H9 (cell line): ENCODE data around the gene ADGRG2. TPM values are rescaled to one million over a fixed set of nuclear protein-coding genes. Genes with fewer than 3 reads are reported as not detected.

Source experiments
- DNase-seq: peaks from one replicate; pipeline ENCODE4 v3.0.0-alpha.2; 2017
- H2AFZ ChIP-seq: one replicate; pipeline ENCODE4 v1.6.1; 2013; ENCODE audit warnings: mild to moderate bottlenecking, low read length, control low read depth, moderate library complexity
- H2AK5ac ChIP-seq: 2 replicates; pipeline ENCODE4 v1.6.1; 2013; ENCODE audit warnings: low read length, control low read depth, mixed read lengths; ENCODE audit not compliant: insufficient read length
- H2BK120ac ChIP-seq: one replicate; pipeline ENCODE4 v1.6.1; 2013; ENCODE audit warnings: low read depth, mild to moderate bottlenecking, low read length, control low read depth, inconsistent platforms; ENCODE audit not compliant: poor library complexity, severe bottlenecking
- H2BK12ac ChIP-seq: 2 replicates; pipeline ENCODE4 v1.6.1; 2013; ENCODE audit warnings: low read length, control low read depth, mixed read lengths, low read depth; ENCODE audit not compliant: insufficient read length
- H2BK15ac ChIP-seq: 2 replicates; pipeline ENCODE4 v1.6.1; 2013; ENCODE audit warnings: low read depth, low read length, control low read depth
- H2BK20ac ChIP-seq: one replicate; pipeline ENCODE4 v1.6.1; 2013; ENCODE audit warnings: low read depth, mild to moderate bottlenecking, low read length, control low read depth, inconsistent platforms; ENCODE audit not compliant: poor library complexity, severe bottlenecking
- H2BK5ac ChIP-seq: 2 replicates; pipeline ENCODE4 v1.6.1; 2013; ENCODE audit warnings: low read length, control low read depth, mixed read lengths; ENCODE audit not compliant: insufficient read length
- H3K14ac ChIP-seq: 2 replicates; pipeline ENCODE4 v1.6.1; 2013; ENCODE audit warnings: low read length, control low read depth; ENCODE audit not compliant: insufficient read depth
- H3K18ac ChIP-seq: 2 replicates; pipeline ENCODE4 v1.6.1; 2013; ENCODE audit warnings: low read depth, mild to moderate bottlenecking, mixed read lengths, low read length, control low read depth; ENCODE audit not compliant: insufficient read length
- H3K23ac ChIP-seq: 2 replicates; pipeline ENCODE4 v1.6.1; 2013; ENCODE audit warnings: low read length, control low read depth, mixed read lengths, low read depth; ENCODE audit not compliant: insufficient read length
- H3K23me2 ChIP-seq: 2 replicates; pipeline ENCODE4 v1.6.1; 2013; ENCODE audit warnings: low read depth, mild to moderate bottlenecking, mixed read lengths, low read length, control low read depth; ENCODE audit not compliant: insufficient read length, poor library complexity, severe bottlenecking
- H3K27ac ChIP-seq: 2 replicates; pipeline ENCODE4 v1.5.1; 2013; ENCODE audit warnings: low read length, control low read depth, mixed read lengths, low read depth; ENCODE audit not compliant: insufficient read length
- H3K27me3 ChIP-seq: 2 replicates; pipeline ENCODE4 v1.6.1; 2013; ENCODE audit warnings: low read length, control low read depth, inconsistent platforms; ENCODE audit not compliant: insufficient read depth
- H3K4ac ChIP-seq: 2 replicates; pipeline ENCODE4 v1.6.1; 2013; ENCODE audit warnings: low read depth, mild to moderate bottlenecking, control low read depth, inconsistent platforms, low read length, moderate library complexity
- H3K4me1 ChIP-seq: 2 replicates; pipeline ENCODE4 v1.6.1; 2013; ENCODE audit warnings: low read length, control low read depth, inconsistent platforms; ENCODE audit not compliant: insufficient read depth
- H3K4me2 ChIP-seq: 2 replicates; pipeline ENCODE4 v1.6.1; 2013; ENCODE audit warnings: low read length, control low read depth, mixed read lengths; ENCODE audit not compliant: insufficient read length, insufficient read depth
- H3K56ac ChIP-seq: 2 replicates; pipeline ENCODE4 v1.6.1; 2013; ENCODE audit warnings: low read depth, mild to moderate bottlenecking, mixed read lengths, low read length, control low read depth; ENCODE audit not compliant: insufficient read length
- H3K79me1 ChIP-seq: 2 replicates; pipeline ENCODE4 v1.6.1; 2013; ENCODE audit warnings: low read depth, mild to moderate bottlenecking, moderate library complexity, low read length, control low read depth, inconsistent platforms; ENCODE audit not compliant: insufficient read depth, poor library complexity, severe bottlenecking
- H3K79me2 ChIP-seq: 2 replicates; pipeline ENCODE4 v1.6.1; 2013; ENCODE audit warnings: low read length, control low read depth, inconsistent platforms; ENCODE audit not compliant: insufficient read depth
- H3K9ac ChIP-seq: 2 replicates; pipeline ENCODE4 v1.6.1; 2013; ENCODE audit warnings: low read length, control low read depth, mixed read lengths; ENCODE audit not compliant: insufficient read length; ENCODE audit errors: extremely low read depth
- H3K9me3 ChIP-seq: one replicate; pipeline ENCODE4 v1.6.1; 2013; ENCODE audit warnings: low read depth, low read length, inconsistent platforms; ENCODE audit not compliant: control insufficient read depth
- H3T11ph ChIP-seq: one replicate; pipeline ENCODE4 v1.6.1; 2013; ENCODE audit warnings: mild to moderate bottlenecking, low read length, control low read depth, inconsistent platforms
- H4K20me1 ChIP-seq: one replicate; pipeline ENCODE4 v1.6.1; 2013; ENCODE audit not compliant: control insufficient read depth, insufficient read length, insufficient read depth
- H4K5ac ChIP-seq: 2 replicates; pipeline ENCODE4 v1.6.1; 2013; ENCODE audit warnings: low read depth, mild to moderate bottlenecking, mixed read lengths, low read length, control low read depth; ENCODE audit not compliant: insufficient read length
- H4K8ac ChIP-seq: replicated peaks from 2 replicates; pipeline ENCODE4 v1.6.1; 2013; ENCODE audit warnings: low read length, control low read depth, mixed read lengths, low read depth; ENCODE audit not compliant: insufficient read length
- H4K91ac ChIP-seq: 2 replicates; pipeline ENCODE4 v1.6.1; 2013; ENCODE audit warnings: low read depth, mild to moderate bottlenecking, moderate library complexity, mixed read lengths, low read length, control low read depth; ENCODE audit not compliant: insufficient read length
- H3K27ac Mint-ChIP-seq, 3 experiments: 2 replicates in 2 of 3; 3 replicates in 1 of 3; pipeline ENCODE4 v1.8.0; 2020 to 2021; ENCODE audit warnings: mixed read lengths in 3 of 3, mild to moderate bottlenecking in 1 of 3, moderate library complexity in 1 of 3
- H3K27me3 Mint-ChIP-seq: 2 replicates; pipeline ENCODE4 v1.8.0; 2021; ENCODE audit warnings: low read depth, mild to moderate bottlenecking, moderate library complexity, mixed read lengths
- H3K36me3 Mint-ChIP-seq, 3 experiments: 2 replicates in 2 of 3; 3 replicates in 1 of 3; pipeline ENCODE4 v1.8.0; 2020 to 2021; ENCODE audit warnings: low read depth in 3 of 3, mixed read lengths in 3 of 3; ENCODE audit not compliant: insufficient read depth in 1 of 3
- H3K4me1 Mint-ChIP-seq, 2 experiments: 2 replicates each; pipeline ENCODE4 v1.8.0; 2020; ENCODE audit warnings: mixed read lengths in 2 of 2
- H3K4me3 Mint-ChIP-seq, 2 experiments: 2 replicates in 1 of 2; 3 replicates in 1 of 2; pipeline ENCODE4 v1.8.0; 2020 to 2021; ENCODE audit warnings: mild to moderate bottlenecking in 2 of 2, mixed read lengths in 2 of 2, moderate library complexity in 1 of 2
- H3K9me3 Mint-ChIP-seq, 2 experiments: 2 replicates in 1 of 2; 3 replicates in 1 of 2; pipeline ENCODE4 v1.8.0; 2020; ENCODE audit warnings: mild to moderate bottlenecking in 2 of 2, mixed read lengths in 2 of 2, moderate library complexity in 1 of 2
- WGBS: extraction: QIAGEN DNeasy Blood & Tissue Kit; methylation state at CpG from one replicate; pipeline ENCODE4 v1.1.7; 2013; ENCODE audit warnings: missing lambda C conversion rate, low lambda C conversion rate, mixed read lengths; ENCODE audit not compliant: insufficient read length; ENCODE audit errors: extremely low coverage; 5-methylcytosine and 5-hydroxymethylcytosine counted together
- total RNA-seq: library from RNA; stranded (reverse); gene quantifications from 2 replicates; pipeline ENCODE4 v1.2.1, GENCODE V29; 2021
- TF ChIP-seq, protein P1 (sequence below): fragments of 200-600 bp; sonication (generic); conservative IDR thresholded peaks from 3 replicates; pipeline ENCODE4 v1.8.0; 2021; ENCODE audit warnings: antibody characterized with exemption, mild to moderate bottlenecking

The ADGRG2 gene
- total RNA-seq, 1 experiment from 2014 or later: 6.8 TPM

DNA sequence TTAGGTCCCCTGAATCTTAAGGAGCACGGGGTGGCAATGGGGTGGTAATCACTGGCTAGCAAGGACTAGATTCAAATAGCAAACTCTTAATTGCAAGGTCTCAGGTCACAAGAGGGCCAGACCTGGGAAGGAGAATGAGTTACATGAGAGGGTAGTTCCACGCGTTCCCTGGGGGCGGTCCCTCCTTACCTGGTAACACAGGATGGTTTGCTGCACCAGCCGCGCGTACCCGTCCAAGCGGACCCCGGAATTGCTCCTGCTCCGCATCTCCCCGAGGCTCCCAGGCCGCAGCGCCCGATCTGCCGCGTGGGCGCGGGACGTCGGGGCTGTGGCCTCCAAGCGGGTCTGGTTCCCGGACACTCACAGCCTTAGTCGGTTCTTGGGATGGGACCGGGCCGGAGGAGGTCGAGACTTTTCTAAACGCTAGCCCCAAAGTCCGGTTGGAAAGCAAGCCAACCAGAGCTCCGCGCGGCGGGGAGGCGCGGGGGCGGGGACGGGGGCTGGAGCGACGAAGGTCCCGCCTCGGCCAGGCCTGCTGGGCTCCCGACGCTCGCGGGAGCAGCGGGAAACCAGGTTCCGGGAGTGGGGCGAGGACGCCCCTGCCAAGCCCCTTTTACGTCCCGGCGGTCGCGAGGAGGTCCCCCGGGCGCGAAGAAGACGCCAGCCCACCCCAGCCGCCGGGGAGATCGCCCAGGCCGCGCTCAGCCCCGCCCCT lies 138.4 kb downstream of the ADGRG2 start, which contains the start of gene PHKA2:
Gene PHKA2 (minus strand): TSS at position 449 of the 715 bp plus-strand sequence. CDS start 182 bp downstream, at position 267.
- Histone ChIP-seq H3K79me1 (peaks cover 2% of the 10 kb centered on the region), H3K9ac (peak within 1 kb of the TSS; percentile 76), H2BK15ac (no peak within 1 kb of the TSS), H2BK20ac (no peak within 1 kb of the TSS), H3K27me3 (no peaks in the 10 kb centered on the region), H2BK5ac (no peak within 1 kb of the TSS), H3K79me2 (no peaks in the 10 kb centered on the region; the same call in 1 of the 2 replicates), H3K4ac (no peak within 1 kb of the TSS), H3K18ac (no peak within 1 kb of the TSS), H3K23me2 (peaks cover 3% of the 10 kb centered on the region), H4K20me1 (no peaks in the 10 kb centered on the region), H3K27ac (no peak within 1 kb of the TSS), H3K4me2 (peak within 1 kb of the TSS; percentile 96), H3K56ac (no peak within 1 kb of the TSS), H3K4me1 (no peaks in the 10 kb centered on the region), H2BK12ac (no peak within 1 kb of the TSS), H3K23ac (no peak within 1 kb of the TSS), H2AFZ (no peak within 1 kb of the TSS), H4K8ac (no peak within 1 kb of the TSS), H3K14ac (peak within 1 kb of the TSS; percentile 88; the same call in 1 of the 2 replicates), H4K5ac (no peak within 1 kb of the TSS), H3T11ph (no peak within 1 kb of the TSS), H4K91ac (no peak within 1 kb of the TSS), H2BK120ac (no peak within 1 kb of the TSS), H2AK5ac (no peak within 1 kb of the TSS), H3K9me3 (peaks cover 16% of the 10 kb centered on the region)
- H3K9me3 Mint-ChIP-seq: peaks cover 58 to 59% of the 10 kb centered on the region in 2 experiments
- peak within 1 kb of the TSS; percentile 79 to 90 for H3K4me3 Mint-ChIP-seq
- no CpG with 5 or more reads among the region's 64 CpGs for WGBS
- peaks cover 0 to 4% of the 10 kb centered on the region in 2 experiments; a peak in 1 of 4 replicates for H3K4me1 Mint-ChIP-seq
- peak; percentile 57 for DNase-seq
- H3K27ac Mint-ChIP-seq: peak within 1 kb of the TSS in 2 of 3 experiments; percentile 59 to 92; a peak in 2 of 7 replicates
- TF ChIP-seq, protein P1, sequence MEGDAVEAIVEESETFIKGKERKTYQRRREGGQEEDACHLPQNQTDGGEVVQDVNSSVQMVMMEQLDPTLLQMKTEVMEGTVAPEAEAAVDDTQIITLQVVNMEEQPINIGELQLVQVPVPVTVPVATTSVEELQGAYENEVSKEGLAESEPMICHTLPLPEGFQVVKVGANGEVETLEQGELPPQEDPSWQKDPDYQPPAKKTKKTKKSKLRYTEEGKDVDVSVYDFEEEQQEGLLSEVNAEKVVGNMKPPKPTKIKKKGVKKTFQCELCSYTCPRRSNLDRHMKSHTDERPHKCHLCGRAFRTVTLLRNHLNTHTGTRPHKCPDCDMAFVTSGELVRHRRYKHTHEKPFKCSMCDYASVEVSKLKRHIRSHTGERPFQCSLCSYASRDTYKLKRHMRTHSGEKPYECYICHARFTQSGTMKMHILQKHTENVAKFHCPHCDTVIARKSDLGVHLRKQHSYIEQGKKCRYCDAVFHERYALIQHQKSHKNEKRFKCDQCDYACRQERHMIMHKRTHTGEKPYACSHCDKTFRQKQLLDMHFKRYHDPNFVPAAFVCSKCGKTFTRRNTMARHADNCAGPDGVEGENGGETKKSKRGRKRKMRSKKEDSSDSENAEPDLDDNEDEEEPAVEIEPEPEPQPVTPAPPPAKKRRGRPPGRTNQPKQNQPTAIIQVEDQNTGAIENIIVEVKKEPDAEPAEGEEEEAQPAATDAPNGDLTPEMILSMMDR: no peak
- H3K27me3 Mint-ChIP-seq: no peaks in the 10 kb centered on the region
- H3K36me3 Mint-ChIP-seq: peaks cover 0 to 4% (median 0%) of the 10 kb centered on the region in 3 experiments; a peak in 4 of 7 replicates
